HG02943 (cell line): Measurements from ENCODE around the gene ANKRD40.

ENCODE experiments used
- ATAC-seq: cut with Tn5 transposase; IDR thresholded peaks from one replicate; pipeline ENCODE4 v1.9.1; 2021; ENCODE audit warnings: mild to moderate bottlenecking, low read depth, moderate library complexity; ENCODE audit not compliant: unreplicated experiment

ANKRD40 gene

DNA sequence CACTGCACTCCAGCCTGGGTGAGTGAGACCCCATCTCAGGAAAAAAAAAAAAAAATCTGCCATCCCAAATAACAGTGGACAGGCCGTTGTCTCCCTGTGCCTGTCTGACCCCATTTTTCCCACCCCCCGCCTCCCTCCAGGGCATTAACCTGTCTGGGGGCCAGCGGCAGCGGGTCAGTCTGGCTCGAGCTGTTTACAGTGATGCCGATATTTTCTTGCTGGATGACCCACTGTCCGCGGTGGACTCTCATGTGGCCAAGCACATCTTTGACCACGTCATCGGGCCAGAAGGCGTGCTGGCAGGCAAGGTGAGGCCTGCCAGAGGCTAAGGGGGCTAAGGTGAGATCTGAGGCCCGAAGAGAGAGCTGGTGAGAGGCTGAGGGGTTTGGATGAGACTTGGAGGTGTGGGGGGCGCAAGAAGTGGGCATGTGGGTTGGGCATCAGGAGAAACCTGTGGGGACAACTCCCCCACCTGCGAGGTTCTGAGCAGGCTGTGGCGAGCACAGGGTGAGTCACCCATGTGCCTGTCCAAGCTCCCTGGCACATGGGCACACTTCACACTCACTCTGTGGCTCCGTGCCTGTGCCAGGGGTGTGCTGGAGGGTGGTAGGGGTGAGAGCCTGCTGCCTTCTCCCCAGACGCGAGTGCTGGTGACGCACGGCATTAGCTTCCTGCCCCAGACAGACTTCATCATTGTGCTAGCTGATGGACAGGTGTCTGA, 34.7 kb downstream of the ANKRD40 start:
- no peak for ATAC-seq

GRCh38 chr17:50672071-50672470, 35.6 kb downstream of the ANKRD40 start:
- ATAC-seq = no peak

DNA sequence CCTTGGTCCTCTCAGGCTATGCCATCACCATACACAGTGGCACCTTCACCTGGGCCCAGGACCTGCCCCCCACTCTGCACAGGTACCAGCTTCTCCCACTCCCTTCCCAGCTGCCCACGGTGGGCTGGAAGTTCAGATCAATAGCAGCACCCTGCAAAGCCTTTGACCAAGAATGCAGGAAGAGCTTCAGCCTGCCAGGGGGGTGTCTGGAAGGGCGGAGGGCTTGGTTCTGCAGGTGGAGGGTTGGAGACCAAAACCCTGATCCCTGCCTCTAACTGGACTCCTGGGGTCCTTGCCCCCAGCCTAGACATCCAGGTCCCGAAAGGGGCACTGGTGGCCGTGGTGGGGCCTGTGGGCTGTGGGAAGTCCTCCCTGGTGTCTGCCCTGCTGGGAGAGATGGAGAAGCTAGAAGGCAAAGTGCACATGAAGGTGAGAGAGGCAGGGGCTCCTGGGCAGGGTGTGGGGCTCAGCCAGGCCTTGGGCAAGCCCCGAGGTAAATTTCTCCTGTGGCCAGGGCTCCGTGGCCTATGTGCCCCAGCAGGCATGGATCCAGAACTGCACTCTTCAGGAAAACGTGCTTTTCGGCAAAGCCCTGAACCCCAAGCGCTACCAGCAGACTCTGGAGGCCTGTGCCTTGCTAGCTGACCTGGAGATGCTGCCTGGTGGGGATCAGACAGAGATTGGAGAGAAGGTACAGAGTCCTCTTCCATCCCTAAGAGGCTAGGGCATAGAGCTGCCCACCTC, 38.7 kb downstream of the ANKRD40 start:
- no peak for ATAC-seq

DNA sequence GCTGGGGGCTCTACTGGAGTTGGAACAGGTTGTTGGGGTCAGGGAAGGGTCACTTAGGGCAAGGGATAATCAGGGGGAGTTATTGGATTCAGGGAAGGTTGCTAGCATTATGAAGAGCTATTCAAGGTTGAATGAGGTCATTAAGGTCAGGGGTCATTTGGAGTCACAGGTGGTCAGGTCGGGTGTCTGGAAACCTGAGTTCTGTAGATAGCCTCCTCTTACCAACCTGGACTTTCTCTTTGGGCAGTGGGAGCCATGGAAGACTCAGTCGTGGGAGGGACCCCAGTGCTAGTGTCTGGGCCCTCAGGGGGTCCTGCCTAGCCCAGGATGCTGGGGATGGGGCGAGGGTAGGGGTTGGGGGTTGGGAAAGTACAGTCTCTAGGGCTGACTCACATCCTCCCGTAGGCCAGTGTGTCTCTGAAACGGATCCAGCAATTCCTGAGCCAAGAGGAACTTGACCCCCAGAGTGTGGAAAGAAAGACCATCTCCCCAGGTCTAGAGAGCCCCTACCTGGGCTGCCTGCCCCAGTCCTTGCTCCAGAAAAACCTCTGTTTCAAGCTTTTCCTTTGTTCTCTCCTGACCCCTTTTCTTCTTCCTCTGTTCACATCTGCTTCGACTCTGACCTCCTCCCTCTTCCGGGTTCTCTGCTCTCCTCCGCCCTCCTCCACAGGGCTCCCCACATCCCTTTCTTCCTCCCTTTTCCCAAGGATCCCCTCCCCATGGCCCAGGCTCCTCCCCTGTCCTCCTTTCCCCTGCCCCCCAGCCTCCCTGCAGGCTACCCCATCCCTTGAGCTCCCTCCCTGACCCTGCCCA, 39.5 kb downstream of the ANKRD40 start:
- no peak for ATAC-seq

- ATAC-seq = no peak
These were observed 40.3 kb downstream of the ANKRD40 start for GRCh38 chr17:50667259-50668024.

DNA sequence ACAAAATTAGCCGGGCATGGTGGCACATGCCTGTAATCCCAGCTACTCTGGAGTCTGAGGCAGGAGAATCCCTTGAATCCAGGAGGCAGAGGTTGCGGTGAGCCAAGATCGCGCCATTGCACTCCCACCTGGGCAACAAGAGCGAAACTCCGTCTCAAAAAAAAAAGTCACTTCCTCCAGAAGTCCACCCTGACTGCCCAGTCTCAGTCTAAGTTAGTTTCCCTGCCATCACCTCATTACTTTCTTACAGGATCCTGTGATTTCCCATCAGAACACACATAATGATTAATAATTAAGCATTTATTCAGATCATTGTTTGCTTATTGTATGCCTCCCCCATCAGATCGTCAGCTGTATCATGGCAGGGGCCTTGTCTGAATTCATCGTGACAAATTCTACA, 41.4 kb downstream of the ANKRD40 start:
- no peak for ATAC-seq

GRCh38 chr17:50665838-50666237, 41.9 kb downstream of the ANKRD40 start:
- no peak for ATAC-seq

- no peak for ATAC-seq
These were observed 42.8 kb downstream of the ANKRD40 start for GRCh38 chr17:50664788-50665458.

DNA sequence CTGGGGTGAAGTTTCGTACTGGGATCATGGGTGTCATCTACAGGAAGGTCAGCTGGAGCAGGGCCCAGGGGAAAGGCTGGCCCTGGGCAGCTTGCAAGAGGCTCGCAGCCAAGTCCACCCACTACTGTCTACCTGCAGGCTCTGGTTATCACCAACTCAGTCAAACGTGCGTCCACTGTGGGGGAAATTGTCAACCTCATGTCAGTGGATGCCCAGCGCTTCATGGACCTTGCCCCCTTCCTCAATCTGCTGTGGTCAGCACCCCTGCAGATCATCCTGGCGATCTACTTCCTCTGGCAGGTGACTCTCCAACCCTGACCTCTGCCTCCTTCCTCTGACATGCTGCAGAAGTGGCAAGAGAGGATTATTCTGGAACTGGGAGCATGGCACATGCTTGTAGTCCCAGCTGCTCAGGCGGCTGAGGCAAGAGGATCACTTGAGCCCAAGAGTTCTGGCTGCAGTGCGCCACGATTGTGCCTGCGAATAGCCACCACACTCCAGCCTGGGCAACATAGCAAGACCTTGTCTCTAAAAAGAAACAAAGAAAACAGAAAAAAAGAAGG, 43.8 kb downstream of the ANKRD40 start:
- no peak for ATAC-seq

- no peak for ATAC-seq
These were observed 45.0 kb downstream of the ANKRD40 start for GRCh38 chr17:50662632-50663225.

- ATAC-seq = no peak
These were observed 45.8 kb downstream of the ANKRD40 start for GRCh38 chr17:50661795-50662391.

DNA sequence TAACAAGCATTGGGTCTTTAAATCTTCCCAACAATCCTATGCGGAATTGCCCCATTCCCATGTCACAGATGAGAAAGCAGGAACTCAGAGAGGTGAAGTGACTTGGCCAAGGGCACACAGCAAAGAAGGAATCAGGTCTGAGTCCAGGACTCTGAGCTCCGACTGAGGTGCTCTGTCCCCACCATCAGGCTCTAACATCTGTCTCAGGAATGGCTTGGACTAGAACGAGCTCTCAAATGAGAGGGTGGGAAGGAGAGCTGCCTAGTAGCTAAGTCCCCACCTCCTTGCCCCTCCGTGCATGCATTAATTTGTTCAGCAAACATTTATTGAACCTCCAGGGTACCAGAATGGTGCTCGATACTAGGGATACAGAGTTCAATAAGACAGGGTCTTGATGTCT, 46.4 kb downstream of the ANKRD40 start:
- ATAC-seq = no peak

DNA sequence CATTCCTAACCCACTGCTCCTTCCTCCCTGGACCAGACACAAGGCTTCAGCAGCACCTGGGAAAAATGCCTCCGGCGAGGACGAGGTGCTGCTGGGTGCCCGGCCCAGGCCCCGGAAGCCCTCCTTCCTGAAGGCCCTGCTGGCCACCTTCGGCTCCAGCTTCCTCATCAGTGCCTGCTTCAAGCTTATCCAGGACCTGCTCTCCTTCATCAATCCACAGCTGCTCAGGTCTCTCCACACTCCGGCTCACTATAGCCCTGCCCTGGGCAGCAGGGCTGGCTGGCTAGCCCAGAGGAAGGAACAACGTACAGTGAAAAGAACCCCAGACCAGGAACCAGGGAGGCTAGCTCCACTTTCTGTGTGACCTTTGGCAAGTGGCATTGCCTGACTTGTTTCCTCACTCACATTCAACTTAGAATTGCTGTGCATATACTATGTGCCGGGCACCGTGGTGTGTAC, 46.8 kb downstream of the ANKRD40 start:
- ATAC-seq = no peak

DNA sequence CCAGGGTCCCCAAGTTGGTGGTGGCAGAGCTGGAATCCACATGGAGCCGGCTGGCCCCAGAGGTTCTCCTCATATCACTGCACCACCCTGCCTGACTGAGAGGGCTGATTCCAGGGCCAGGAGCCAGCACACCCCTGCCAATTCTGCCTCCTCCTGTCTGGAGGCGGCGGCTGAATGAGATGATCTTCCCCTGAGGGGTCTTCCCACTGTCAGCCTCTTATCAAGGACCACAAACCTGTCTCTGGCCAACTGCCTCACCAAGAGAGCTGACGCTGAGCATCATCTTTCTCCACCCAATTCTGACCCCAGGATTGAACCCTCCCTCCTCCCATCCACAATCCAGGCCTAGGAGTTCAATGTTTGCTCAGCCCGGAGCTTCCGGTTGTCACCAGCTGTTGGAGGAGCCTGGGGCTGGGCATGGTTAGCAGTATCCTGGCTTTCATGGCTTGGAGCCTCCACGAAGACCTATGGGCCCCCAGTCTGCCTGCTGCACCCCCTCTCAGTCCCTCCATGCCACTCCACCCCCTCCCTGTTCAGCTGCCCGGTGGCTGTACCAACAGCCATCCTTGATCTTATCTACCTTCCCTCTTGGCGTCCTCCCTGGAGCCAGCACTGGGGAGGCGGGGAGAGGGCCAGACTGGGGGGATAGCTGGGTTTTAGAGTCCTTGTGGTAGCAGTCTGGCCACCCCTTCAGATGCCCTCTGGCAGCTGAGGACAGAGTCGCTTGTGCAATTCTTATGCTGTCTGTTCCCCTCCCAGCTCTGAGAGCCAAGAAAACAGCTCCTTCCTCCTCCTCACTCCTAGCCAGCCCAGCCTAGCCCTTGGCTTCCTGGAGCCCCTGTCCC, 47.5 kb downstream of the ANKRD40 start:
- no peak for ATAC-seq

DNA sequence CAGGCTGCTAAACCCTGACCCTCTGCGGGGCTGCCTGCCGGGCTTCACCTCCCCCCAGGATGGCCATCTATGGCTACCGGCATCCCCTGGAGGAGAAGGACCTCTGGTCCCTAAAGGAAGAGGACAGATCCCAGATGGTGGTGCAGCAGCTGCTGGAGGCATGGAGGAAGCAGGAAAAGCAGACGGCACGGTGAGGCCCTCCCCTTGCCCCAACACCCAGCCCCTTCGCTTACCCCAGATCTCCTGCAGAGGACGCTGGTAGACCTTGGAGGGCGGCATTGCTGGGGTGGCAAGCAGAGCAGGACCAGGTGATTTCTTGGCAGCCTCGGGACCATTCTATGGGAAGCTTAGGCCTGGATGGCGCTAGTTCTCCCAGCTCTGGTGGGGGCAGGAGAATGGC, 48.5 kb downstream of the ANKRD40 start:
- no peak for ATAC-seq

GRCh38 chr17:50658616-50659015, 49.1 kb downstream of the ANKRD40 start:
- ATAC-seq = no peak

GRCh38 chr17:50657627-50658026, 50.1 kb downstream of the ANKRD40 start:
- ATAC-seq = no peak

DNA sequence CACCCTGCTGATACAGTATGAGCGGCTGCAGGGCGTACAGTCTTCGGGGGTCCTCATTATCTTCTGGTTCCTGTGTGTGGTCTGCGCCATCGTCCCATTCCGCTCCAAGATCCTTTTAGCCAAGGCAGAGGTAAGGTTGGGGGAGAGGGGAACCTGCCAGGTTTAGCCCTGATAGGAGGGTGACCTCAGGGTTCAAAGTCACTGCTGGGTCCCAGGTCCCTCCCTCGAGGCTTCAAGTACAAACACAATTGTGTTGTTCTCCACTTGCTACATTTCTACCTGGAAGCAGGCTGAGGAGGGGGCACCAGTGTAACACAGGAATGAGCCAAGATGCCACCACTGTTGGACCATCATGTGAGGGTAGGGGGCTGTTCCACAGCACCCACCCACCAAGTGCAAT, 50.7 kb downstream of the ANKRD40 start:
- ATAC-seq = no peak
